Choroid plexus epithelial cell (primary cell): ENCODE measurements around the gene PFN2.

Source experiments
- DNase-seq: peaks from one replicate; pipeline ENCODE4 v3.0.0-alpha.2; 2010; ENCODE audit warnings: low read depth
- H3K4me3 ChIP-seq: 2 replicates; pipeline ENCODE4 v1.5.1; 2011; ENCODE audit warnings: low read depth, mild to moderate bottlenecking, control low read depth, low read length, moderate library complexity
- CTCF ChIP-seq: conservative IDR thresholded peaks from 2 replicates; pipeline ENCODE4 v1.5.1; 2011; ENCODE audit warnings: low read depth, mild to moderate bottlenecking, control low read depth, inconsistent platforms, low read length, moderate library complexity

Gene PFN2

GRCh38 chr3:149967086-149967685 lies 3.5 kb downstream of the PFN2 start:
- H3K4me3 ChIP-seq, result no peak overlapping the region
- peak; percentile 70 for DNase-seq
- peak; percentile 53 for TF ChIP-seq CTCF

- TF ChIP-seq CTCF, result no peak
- DNase-seq, result peak; percentile 78
- H3K4me3 ChIP-seq, result no peak overlapping the region
These were observed 5.4 kb downstream of the PFN2 start for GRCh38 chr3:149965278-149965677.

- DNase-seq, result peak; percentile 79
- TF ChIP-seq CTCF, result no peak
- no peak overlapping the region for H3K4me3 ChIP-seq
These were observed 6.4 kb downstream of the PFN2 start for GRCh38 chr3:149964291-149964690.

- no peak overlapping the region for H3K4me3 ChIP-seq
- DNase-seq, result no peak
- no peak for TF ChIP-seq CTCF
These were observed 7.2 kb downstream of the PFN2 start for GRCh38 chr3:149963485-149963884.

GRCh38 chr3:149959443-149959842 lies 11.3 kb downstream of the PFN2 start:
- TF ChIP-seq CTCF, result no peak
- no peak overlapping the region for H3K4me3 ChIP-seq
- no peak for DNase-seq

GRCh38 chr3:149958171-149958796 lies 12.4 kb downstream of the PFN2 start:
- peak; percentile 23 for TF ChIP-seq CTCF
- no peak overlapping the region for H3K4me3 ChIP-seq
- DNase-seq, result no peak
